Right lobe of liver (tissue), 6 donors: ENCODE data around the gene ANO2. TPM values are rescaled to one million over a fixed set of nuclear protein-coding genes. Genes with fewer than 3 reads are reported as not detected.

Experiments used
- ATAC-seq, 4 donors: fragments of 200-7000 bp; cut with Tn5 transposase; one replicate each; pipeline ENCODE4 v1.9.1; 2020; ENCODE audit warnings: mild to moderate bottlenecking in 4 of 4, moderate library complexity in 4 of 4
- DNase-seq, 3 donors: peaks; one replicate each; pipeline ENCODE4 v3.0.0-alpha.2; 2020
- H3K27ac ChIP-seq, 3 donors: fragments of 200-600 bp; one replicate each; pipeline ENCODE4 v1.8.0; 2022
- H3K27me3 ChIP-seq, 2 donors: fragments of 200-600 bp; one replicate each; pipeline ENCODE4 v1.8.0; 2022
- H3K36me3 ChIP-seq, 4 donors: fragments of 200-600 bp; sonication (generic) in 1 of 4; one replicate each; pipeline versions ENCODE4 v1.5.1 to v1.8.0; 2017 to 2022; ENCODE audit warnings: control low read depth in 1 of 4
- H3K4me1 ChIP-seq, 4 donors: fragments of 200-600 bp; sonication (generic) in 1 of 4; one replicate each; pipeline versions ENCODE4 v1.5.1 to v1.8.0; 2017 to 2022; ENCODE audit warnings: control low read depth in 1 of 4
- H3K4me3 ChIP-seq, 3 donors: fragments of 200-600 bp; one replicate each; pipeline ENCODE4 v1.8.0; 2022
- H3K9me3 ChIP-seq, 4 donors: fragments of 200-600 bp; sonication (generic) in 1 of 4; one replicate each; pipeline versions ENCODE4 v1.5.1 to v1.8.0; 2017 to 2022; ENCODE audit warnings: control low read depth in 1 of 4
- POLR2A ChIP-seq: fragments of 450-650 bp; IDR thresholded peaks from one replicate; pipeline ENCODE4 v1.6.1; 2017; ENCODE audit warnings: antibody characterized with exemption, mild to moderate bottlenecking
- WGBS: methylation state at CpG from one replicate; pipeline ENCODE4 v1.1.6; 2018; ENCODE audit warnings: low coverage, low lambda C conversion rate; ENCODE audit not compliant: insufficient coverage; ENCODE audit errors: missing lambda C conversion rate; 5-methylcytosine and 5-hydroxymethylcytosine counted together
- intact Hi-C, 2 donors: fragments of 100-400 bp; cut with DNase I; formaldehyde crosslinking; loops; one replicate each; pipeline versions ENCODE4 v1.11.2 to v1.14.1; 2022
- total RNA-seq, 6 experiments: library from RNA; depleted of rRNA in 2 of 6; stranded (reverse); fragments of >200 nt in 2 of 6; fragmentation: NEBNext Ultra II Directional in 3 of 6; extraction: Animal tissue kit (Norgen Biotek cat#: 25700) in 3 of 6; gene quantifications; one replicate each; pipeline versions ENCODE4 v1.1.0 to v1.2.4, GENCODE V29; 2016 to 2023
- TF ChIP-seq, protein P1 (sequence below), 4 donors: fragments of 200-600 bp in 3 of 4; fragments of 450-650 bp in 1 of 4; IDR thresholded peaks; one replicate each; pipeline versions ENCODE4 v1.5.1 to v1.8.0; 2016 to 2022; ENCODE audit warnings: antibody characterized with exemption in 4 of 4, mild to moderate bottlenecking in 2 of 4
- donor health status: DM: no; HTN: yes; CAD: no.
- donor health status: DM: no; HTN: no; CAD: no.
- donor health status: DM: no; HTN: no; CAD: no.
- donor health status: DM: no; HTN: yes; CAD: no.
- donor health status: DM: no; HTN: yes; CAD: no.

Gene ANO2
- total RNA-seq, 6 experiments from 2014 or later, result 0.06 to 0.89 (median 0.32) TPM; not detected in 1

DNA sequence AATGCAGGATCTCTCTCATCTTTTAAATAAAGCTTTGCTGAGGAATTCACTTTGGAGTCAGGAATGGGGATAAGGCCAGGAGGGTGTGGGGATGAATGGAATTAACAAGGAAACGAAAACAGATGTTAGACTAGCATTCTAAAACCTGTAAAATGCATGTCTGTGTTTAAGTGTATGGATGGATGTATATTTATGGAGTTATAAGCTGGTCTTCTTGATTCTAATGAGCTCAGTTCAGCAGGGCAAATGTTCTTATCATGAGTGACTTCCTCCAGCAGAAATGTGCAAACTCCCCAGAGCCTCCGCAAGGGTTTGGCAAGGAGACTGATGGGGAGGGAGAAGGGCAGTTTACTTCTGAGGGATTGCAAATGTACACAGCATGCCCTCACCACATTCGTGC, 364.0 kb downstream of the ANO2 start:
- DNase-seq (no peak), ATAC-seq (no peak)
- WGBS, result 53% methylated on average over 3 of the region's 3 CpGs
- Histone ChIP-seq H3K4me3 (no peak overlapping the region), H3K27ac (no peak overlapping the region), H3K4me1 (no peaks in the 10 kb centered on the region), H3K36me3 (no peaks in the 10 kb centered on the region), H3K9me3 (no peaks in the 10 kb centered on the region), H3K27me3 (no peaks in the 10 kb centered on the region)
- intact Hi-C loops, result no loop called here
- no peak for TF ChIP-seq POLR2A
- TF ChIP-seq, protein P1, sequence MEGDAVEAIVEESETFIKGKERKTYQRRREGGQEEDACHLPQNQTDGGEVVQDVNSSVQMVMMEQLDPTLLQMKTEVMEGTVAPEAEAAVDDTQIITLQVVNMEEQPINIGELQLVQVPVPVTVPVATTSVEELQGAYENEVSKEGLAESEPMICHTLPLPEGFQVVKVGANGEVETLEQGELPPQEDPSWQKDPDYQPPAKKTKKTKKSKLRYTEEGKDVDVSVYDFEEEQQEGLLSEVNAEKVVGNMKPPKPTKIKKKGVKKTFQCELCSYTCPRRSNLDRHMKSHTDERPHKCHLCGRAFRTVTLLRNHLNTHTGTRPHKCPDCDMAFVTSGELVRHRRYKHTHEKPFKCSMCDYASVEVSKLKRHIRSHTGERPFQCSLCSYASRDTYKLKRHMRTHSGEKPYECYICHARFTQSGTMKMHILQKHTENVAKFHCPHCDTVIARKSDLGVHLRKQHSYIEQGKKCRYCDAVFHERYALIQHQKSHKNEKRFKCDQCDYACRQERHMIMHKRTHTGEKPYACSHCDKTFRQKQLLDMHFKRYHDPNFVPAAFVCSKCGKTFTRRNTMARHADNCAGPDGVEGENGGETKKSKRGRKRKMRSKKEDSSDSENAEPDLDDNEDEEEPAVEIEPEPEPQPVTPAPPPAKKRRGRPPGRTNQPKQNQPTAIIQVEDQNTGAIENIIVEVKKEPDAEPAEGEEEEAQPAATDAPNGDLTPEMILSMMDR (IDR thresholded peaks at IDR 0.05), result no peak

DNA sequence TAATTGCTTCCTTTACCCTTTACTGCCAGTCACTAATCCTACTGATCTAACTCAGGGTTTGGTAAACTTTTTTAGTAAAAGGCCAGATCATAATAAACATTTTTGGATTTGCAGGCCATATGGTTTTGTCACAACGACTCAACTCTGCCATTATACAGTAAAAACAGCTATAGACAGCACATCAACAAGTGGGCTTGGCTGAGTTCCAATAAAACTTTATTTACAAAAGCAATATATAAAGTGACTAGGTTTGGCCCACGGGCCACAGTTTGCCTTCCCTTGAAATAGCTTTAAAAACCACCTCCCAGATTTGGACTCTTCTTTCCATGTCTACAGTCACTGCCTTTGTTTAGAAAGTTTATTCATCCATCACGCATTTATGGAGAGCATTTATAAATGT, 366.3 kb downstream of the ANO2 start:
- H3K36me3 ChIP-seq, result no peaks in the 10 kb centered on the region
- no peak overlapping the region for H3K4me3 ChIP-seq
- no peaks in the 10 kb centered on the region for H3K4me1 ChIP-seq
- H3K27ac ChIP-seq, result no peak overlapping the region
- TF ChIP-seq, protein P1 (IDR thresholded peaks at IDR 0.05), result no peak
- no peak for TF ChIP-seq POLR2A
- intact Hi-C loops, result no loop called here
- H3K27me3 ChIP-seq, result no peaks in the 10 kb centered on the region
- ATAC-seq (no peak), DNase-seq (no peak)
- no peaks in the 10 kb centered on the region for H3K9me3 ChIP-seq
- 59% methylated on average over 3 of the region's 3 CpGs for WGBS

DNA sequence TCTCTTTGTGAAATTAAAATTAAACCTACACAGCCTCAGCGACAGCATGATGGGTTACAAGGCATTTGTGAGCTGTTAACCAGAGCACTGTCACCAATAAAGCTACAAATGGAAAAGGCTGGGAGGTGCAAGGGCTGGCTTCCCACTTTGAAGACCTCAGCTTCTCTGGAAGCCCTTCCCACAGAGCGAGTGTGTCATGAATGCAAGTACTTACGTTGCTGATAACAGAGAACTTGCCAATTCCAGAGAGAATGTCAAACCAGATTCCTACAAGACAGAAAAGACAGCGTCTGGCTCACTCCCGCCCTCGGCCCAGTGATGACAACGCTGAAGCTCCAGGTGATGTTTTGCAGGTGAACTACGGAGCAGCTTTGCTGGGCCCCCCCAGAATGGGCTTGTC, 367.3 kb downstream of the ANO2 start:
- WGBS, result 29% methylated on average over 2 of the region's 8 CpGs
- ATAC-seq (no peak), DNase-seq (no peak)
- Histone ChIP-seq H3K4me1 (no peaks in the 10 kb centered on the region), H3K9me3 (no peaks in the 10 kb centered on the region), H3K27me3 (no peaks in the 10 kb centered on the region), H3K36me3 (no peaks in the 10 kb centered on the region), H3K27ac (no peak overlapping the region), H3K4me3 (no peak overlapping the region)
- intact Hi-C loops, result no loop called here
- TF ChIP-seq, protein P1 (IDR thresholded peaks at IDR 0.05), result no peak
- no peak for TF ChIP-seq POLR2A

DNA sequence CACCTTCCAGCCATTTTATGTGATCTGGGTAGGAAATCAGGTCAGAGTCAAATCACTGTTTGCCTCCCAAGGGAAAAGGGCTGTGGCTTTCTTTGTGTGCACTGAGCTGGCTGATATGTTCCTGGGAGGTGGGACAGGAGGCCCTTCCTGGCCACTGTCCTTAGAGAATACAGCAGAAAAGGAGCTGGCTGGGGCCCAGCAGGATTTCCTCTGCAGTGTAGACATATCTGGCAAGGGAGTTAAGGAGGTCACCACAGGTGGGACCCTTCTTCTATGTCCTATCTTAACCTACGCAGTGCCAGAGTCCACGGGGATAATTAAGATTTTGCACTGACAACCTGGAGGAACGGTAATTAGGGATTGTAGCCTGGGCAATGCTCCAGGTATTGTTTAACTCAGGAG, 367.8 kb downstream of the ANO2 start:
- H3K4me1 ChIP-seq, result no peaks in the 10 kb centered on the region
- ATAC-seq, result peak in 1 of 4 donors; percentile 26
- H3K4me3 ChIP-seq, result no peak overlapping the region
- H3K9me3 ChIP-seq, result no peaks in the 10 kb centered on the region
- TF ChIP-seq, protein P1 (IDR thresholded peaks at IDR 0.05), result no peak
- no peak for TF ChIP-seq POLR2A
- H3K36me3 ChIP-seq, result no peaks in the 10 kb centered on the region
- no peaks in the 10 kb centered on the region for H3K27me3 ChIP-seq
- no peak overlapping the region for H3K27ac ChIP-seq
- DNase-seq, result no peak
- WGBS, result 36% methylated on average over 2 of the region's 3 CpGs
- intact Hi-C loops, result no loop called here

DNA sequence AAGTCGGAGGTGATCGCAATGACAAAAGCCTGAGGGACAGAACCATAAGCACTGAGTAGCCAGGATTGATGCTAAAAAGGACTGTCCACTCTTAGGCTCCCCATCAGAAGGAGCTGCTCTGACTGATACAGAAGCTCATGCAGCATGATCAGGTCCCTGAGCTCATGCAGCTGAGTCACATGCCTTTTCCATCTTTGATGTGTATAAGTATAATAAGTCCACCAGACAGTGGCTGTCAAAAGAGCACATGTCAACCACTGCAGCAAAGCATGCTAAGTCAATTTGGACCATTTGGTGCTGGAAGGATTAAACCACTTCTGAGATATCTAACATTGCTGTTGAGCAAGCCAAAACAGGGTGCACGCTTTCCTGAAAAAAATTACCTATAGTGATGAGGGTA, 369.1 kb downstream of the ANO2 start:
- 61% methylated on average over 3 of the region's 3 CpGs for WGBS

More for the DNA sequence above, 369.1 kb downstream of the ANO2 start:
- no peak for DNase-seq
- TF ChIP-seq POLR2A, result no peak
- TF ChIP-seq, protein P1 (IDR thresholded peaks at IDR 0.05), result no peak
- intact Hi-C loops, result no loop called here
- H3K9me3 ChIP-seq, result no peaks in the 10 kb centered on the region
- ATAC-seq, result no peak
- no peaks in the 10 kb centered on the region for H3K4me1 ChIP-seq
- no peaks in the 10 kb centered on the region for H3K27me3 ChIP-seq
- no peak overlapping the region for H3K27ac ChIP-seq
- H3K4me3 ChIP-seq, result no peak overlapping the region
- no peaks in the 10 kb centered on the region for H3K36me3 ChIP-seq
